GM15510 (cell line): Measurements from ENCODE around the gene HYAL2.

Experiments used
- POLR2A ChIP-seq: IDR thresholded peaks from 3 replicates; pipeline ENCODE4 v1.6.1; 2011; ENCODE audit warnings: borderline replicate concordance; ENCODE audit not compliant: insufficient read length; ENCODE audit errors: extremely low read depth

Gene HYAL2

DNA sequence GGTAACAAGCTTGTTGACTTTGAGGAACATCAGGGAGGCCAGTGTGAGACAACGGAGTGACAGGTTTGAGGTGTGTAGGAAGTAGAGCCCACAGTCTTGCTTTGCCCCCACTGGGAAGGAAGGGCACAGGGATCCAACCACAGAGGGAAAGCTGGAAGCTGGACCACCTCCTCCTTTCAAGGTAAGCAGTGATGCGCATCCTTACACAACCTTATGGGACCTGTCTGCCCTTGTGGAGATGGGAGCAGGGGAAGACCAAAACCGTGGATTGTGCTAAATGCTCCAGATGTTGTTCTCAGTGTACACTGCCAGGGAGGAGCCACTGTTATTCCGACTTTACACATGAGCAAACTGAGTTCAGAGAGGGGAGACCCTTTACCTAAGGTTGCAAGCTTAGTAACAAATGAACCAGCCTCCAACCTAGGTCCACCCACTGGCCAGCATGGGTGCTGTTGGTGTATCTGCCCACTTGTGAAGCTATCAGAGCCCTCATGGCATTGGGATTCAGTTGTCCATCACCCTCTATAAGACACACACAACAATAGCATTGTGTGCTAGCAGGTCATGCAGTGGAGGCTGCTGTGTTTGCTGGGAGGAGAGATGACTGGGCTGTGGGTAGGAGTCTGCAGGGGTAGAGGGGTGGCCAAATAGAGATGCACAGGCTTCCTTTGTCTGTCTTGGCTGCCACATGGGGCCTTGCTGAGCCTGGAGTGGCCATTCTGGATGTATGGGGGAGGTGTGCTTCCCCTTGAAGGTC is 44.2 kb downstream of the HYAL2 start:
- TF ChIP-seq POLR2A, result no peak

- TF ChIP-seq POLR2A, result no peak
Observed at GRCh38 chr3:50276762-50277101, 45.8 kb downstream of the HYAL2 start.

DNA sequence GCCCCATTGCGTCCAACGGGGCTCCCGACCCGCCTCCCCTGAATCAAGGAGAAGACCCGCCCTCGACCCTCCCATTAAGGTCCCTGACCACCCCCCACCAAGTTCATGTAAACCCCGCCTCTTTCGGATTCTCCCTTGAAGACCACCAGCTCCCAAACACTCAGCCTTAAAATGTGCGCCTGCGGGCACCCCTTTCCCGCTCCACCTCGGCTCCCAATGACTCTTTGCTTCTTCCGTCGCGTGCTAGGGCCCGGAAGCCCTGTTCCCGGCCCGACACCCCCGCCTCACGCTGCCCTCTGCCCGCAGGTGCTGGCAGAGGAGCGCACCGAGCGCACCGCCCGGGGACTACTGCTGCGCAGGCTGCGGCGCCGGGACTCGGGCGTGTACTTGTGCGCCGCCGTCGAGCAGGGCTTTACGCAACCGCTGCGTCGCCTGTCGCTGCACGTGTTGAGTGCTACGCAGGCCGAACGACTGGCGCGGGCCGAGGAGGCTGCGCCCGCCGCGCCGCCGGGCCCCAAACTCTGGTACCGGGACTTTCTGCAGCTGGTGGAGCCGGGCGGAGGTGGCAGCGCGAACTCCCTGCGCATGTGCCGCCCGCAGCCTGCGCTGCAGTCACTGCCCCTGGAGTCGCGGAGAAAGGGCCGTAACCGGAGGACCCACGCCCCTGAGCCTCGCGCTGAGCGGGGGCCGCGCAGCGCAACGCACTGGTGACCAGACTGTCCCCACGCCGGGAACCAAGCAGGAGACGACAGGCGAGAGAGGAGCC is 46.4 kb downstream of the HYAL2 start:
- no peak for TF ChIP-seq POLR2A

GRCh38 chr3:50275141-50275995 is 47.2 kb downstream of the HYAL2 start:
- TF ChIP-seq POLR2A, result no peak

GRCh38 chr3:50274371-50275104 is 48.0 kb downstream of the HYAL2 start:
- TF ChIP-seq POLR2A, result no peak

GRCh38 chr3:50273689-50274065 is 48.9 kb downstream of the HYAL2 start:
- TF ChIP-seq POLR2A, result no peak

DNA sequence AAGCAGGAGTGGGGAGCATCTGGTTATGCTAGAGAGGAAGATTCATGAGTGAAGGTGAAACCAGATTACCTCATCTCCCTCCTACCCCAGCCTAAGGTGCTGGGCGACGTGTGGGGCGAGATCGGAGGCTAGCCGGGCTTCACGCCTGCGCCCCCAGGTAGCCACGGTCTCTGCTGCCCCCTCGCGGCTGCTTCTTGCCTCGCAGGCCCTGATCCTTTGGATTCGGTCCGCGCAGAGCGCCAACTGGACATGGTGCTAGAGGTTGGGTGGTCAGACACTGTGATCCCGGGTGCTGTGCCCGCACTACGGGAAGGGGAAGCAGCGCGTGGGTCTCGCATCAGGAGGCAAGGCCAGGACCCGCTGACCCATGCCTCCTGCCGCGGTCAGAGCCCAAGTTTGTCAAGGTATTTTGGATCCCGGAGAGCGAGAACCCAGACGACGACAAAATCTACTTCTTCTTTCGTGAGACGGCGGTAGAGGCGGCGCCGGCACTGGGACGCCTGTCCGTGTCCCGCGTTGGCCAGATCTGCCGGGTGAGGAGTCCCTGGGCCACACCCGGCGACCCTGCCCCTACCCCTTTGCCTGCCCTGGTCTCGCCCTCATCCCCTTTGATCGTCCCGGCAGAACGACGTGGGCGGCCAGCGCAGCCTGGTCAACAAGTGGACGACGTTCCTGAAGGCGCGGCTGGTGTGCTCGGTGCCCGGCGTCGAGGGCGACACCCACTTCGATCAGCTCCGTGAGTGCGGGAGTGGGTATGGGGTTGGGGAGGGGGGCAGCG is 49.4 kb downstream of the HYAL2 start:
- TF ChIP-seq POLR2A, result no peak

- TF ChIP-seq POLR2A, result no peak
Observed at GRCh38 chr3:50271314-50271936, 51.1 kb downstream of the HYAL2 start.

- no peak for TF ChIP-seq POLR2A
Observed at GRCh38 chr3:50270422-50271224, 51.9 kb downstream of the HYAL2 start.

GRCh38 chr3:50269977-50270413 is 52.5 kb downstream of the HYAL2 start:
- TF ChIP-seq POLR2A, result no peak

- TF ChIP-seq POLR2A, result no peak
Observed at GRCh38 chr3:50269460-50269859, 53.1 kb downstream of the HYAL2 start.

GRCh38 chr3:50268703-50269451 is 53.7 kb downstream of the HYAL2 start, which contains the start of gene SEMA3B:
SEMA3B (plus strand) TSS chr3:50269147; CDS start chr3:50269241, 94 bp downstream.
- TF ChIP-seq POLR2A, result no peak
